ENCODE results near the gene A2ML1. TPM values are rescaled to one million over a fixed set of nuclear protein-coding genes. Genes with fewer than 3 reads are reported as not detected.

A2ML1 gene
- total and polyA plus RNA-seq, 2 of the 4 experiments (the other 2 are of a cell fraction), result not detected

DNA sequence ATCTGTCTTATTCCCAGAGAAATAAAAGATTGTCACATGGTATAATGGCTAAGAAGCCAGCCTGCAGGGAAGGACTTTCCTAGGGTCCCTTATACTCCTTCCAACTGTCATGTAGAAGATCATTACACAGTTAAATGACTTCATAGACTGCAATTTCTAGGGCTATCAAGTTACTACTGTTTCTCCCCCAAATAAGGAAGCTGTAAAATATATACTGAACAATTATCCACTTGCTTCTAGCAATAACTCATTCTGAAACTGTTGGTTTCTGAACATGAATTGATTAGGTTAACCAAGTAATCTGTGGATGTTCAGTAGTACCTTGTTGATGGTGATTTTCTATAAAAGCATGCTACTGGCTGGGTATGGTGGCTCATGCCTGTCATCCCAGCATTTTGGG is 44.6 kb downstream of the A2ML1 start:
- Histone ChIP-seq H3K4ac (ENCODE audit: low read depth, low read length) (no peak overlapping the region), H2BK120ac (ENCODE audit: low read depth, low read length) (no peak overlapping the region), H4K91ac (ENCODE audit: insufficient read depth, low read depth, low read length) (no peak overlapping the region), H2AK9ac (replicated peaks; ENCODE audit: low read depth, low read length, poor library complexity) (no peak overlapping the region), H2AFZ (replicated peaks; ENCODE audit: low read length, poor library complexity) (no peak overlapping the region), H4K8ac (ENCODE audit: low read depth in 2 of 2, low read length in 2 of 2) (no peak overlapping the region), H2BK20ac (ENCODE audit: low read depth, low read length) (no peak overlapping the region), H3K27me3 (ENCODE audit: control insufficient read depth, insufficient read depth, low read length) (no peaks in the 10 kb centered on the region), H3K23ac (ENCODE audit: low read depth, low read length) (no peak overlapping the region), H3K4me2 (ENCODE audit: low read depth, low read length) (no peak overlapping the region), H4K20me1 (ENCODE audit: insufficient read depth, low read length) (no peaks in the 10 kb centered on the region), H3K18ac (ENCODE audit: low read depth, low read length) (no peak overlapping the region), H3K79me1 (ENCODE audit: low read depth in 1 of 2, low read length in 2 of 2) (no peaks in the 10 kb centered on the region), H3K27ac (ENCODE audit: insufficient read depth, low read length) (no peak overlapping the region), H3K9ac (ENCODE audit: low read depth, low read length) (no peak overlapping the region), H3K56ac (ENCODE audit: extremely low read depth, insufficient read depth, low read length) (no peak overlapping the region), H2BK5ac (ENCODE audit: low read depth, low read length, poor library complexity, severe bottlenecking) (no peak overlapping the region), H3K9me3 (ENCODE audit: control insufficient read depth, insufficient read depth, low read length) (no peaks in the 10 kb centered on the region), H4K5ac (ENCODE audit: low read depth, low read length) (no peak overlapping the region), H3K14ac (replicated peaks; ENCODE audit: low read depth, low read length) (no peak overlapping the region), H3K4me3 (ENCODE audit: insufficient read depth, low read depth, low read length) (no peak overlapping the region), H2BK15ac (ENCODE audit: low read depth, low read length) (no peak overlapping the region), H3K36me3 (ENCODE audit: control insufficient read depth, insufficient read depth, low read length) (no peaks in the 10 kb centered on the region), H2AK5ac (ENCODE audit: low read depth, low read length) (no peak overlapping the region), H3K4me1 (ENCODE audit: control insufficient read depth, insufficient read depth, low read length) (no peaks in the 10 kb centered on the region), H3K9me1 (ENCODE audit: insufficient read depth, low read length) (no peaks in the 10 kb centered on the region)
- CTCF ChIA-PET, result no interaction called here
- in situ Hi-C loops (cut with MboI; ENCODE audit: low sequenced_read_pairs), result no loop called here
- DNase-seq (no peak), ATAC-seq (ENCODE audit: low read depth) (no peak)
- intact Hi-C loops (cut with micrococcal nuclease), result no loop called here
- TF ChIP-seq MAFK (IDR thresholded peaks at IDR 0.05; ENCODE audit: low read depth, low read length) (no peak), RCOR1 (IDR thresholded peaks at IDR 0.05; ENCODE audit: insufficient replicate concordance, low read length) (no peak), FOS (IDR thresholded peaks at IDR 0.05; ENCODE audit: low read depth, low read length) (no peak), RFX5 (IDR thresholded peaks at IDR 0.05; ENCODE audit: low read depth, low read length) (no peak), CHD1 (IDR thresholded peaks at IDR 0.05; ENCODE audit: low read depth, low read length) (no peak), SMC3 (IDR thresholded peaks at IDR 0.05; ENCODE audit: low read depth, low read length) (no peak), MXI1 (IDR thresholded peaks at IDR 0.05; ENCODE audit: borderline replicate concordance, low read depth, low read length) (no peak), CEBPB (IDR thresholded peaks at IDR 0.05; ENCODE audit: low read depth, low read length) (no peak), MAZ (IDR thresholded peaks at IDR 0.05; ENCODE audit: borderline replicate concordance, low read depth, low read length) (no peak), BHLHE40 (IDR thresholded peaks at IDR 0.05; ENCODE audit: low read depth, low read length) (no peak), RAD21 (IDR thresholded peaks at IDR 0.05; ENCODE audit: low read length) (no peak), NFE2L2 (IDR thresholded peaks at IDR 0.05; ENCODE audit: low read depth, low read length) (no peak), POLR2A (IDR thresholded peaks at IDR 0.05; ENCODE audit: low read depth, low read length) (no peak)
- TF ChIP-seq, protein P1, sequence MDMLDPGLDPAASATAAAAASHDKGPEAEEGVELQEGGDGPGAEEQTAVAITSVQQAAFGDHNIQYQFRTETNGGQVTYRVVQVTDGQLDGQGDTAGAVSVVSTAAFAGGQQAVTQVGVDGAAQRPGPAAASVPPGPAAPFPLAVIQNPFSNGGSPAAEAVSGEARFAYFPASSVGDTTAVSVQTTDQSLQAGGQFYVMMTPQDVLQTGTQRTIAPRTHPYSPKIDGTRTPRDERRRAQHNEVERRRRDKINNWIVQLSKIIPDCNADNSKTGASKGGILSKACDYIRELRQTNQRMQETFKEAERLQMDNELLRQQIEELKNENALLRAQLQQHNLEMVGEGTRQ (IDR thresholded peaks at IDR 0.05; ENCODE audit: low read depth, low read length), result no peak
- TF ChIP-seq, protein P2, sequence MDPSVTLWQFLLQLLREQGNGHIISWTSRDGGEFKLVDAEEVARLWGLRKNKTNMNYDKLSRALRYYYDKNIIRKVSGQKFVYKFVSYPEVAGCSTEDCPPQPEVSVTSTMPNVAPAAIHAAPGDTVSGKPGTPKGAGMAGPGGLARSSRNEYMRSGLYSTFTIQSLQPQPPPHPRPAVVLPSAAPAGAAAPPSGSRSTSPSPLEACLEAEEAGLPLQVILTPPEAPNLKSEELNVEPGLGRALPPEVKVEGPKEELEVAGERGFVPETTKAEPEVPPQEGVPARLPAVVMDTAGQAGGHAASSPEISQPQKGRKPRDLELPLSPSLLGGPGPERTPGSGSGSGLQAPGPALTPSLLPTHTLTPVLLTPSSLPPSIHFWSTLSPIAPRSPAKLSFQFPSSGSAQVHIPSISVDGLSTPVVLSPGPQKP (IDR thresholded peaks at IDR 0.05; ENCODE audit: borderline replicate concordance, low read depth, low read length), result no peak
- TF ChIP-seq, protein P3, sequence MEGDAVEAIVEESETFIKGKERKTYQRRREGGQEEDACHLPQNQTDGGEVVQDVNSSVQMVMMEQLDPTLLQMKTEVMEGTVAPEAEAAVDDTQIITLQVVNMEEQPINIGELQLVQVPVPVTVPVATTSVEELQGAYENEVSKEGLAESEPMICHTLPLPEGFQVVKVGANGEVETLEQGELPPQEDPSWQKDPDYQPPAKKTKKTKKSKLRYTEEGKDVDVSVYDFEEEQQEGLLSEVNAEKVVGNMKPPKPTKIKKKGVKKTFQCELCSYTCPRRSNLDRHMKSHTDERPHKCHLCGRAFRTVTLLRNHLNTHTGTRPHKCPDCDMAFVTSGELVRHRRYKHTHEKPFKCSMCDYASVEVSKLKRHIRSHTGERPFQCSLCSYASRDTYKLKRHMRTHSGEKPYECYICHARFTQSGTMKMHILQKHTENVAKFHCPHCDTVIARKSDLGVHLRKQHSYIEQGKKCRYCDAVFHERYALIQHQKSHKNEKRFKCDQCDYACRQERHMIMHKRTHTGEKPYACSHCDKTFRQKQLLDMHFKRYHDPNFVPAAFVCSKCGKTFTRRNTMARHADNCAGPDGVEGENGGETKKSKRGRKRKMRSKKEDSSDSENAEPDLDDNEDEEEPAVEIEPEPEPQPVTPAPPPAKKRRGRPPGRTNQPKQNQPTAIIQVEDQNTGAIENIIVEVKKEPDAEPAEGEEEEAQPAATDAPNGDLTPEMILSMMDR (conservative IDR thresholded peaks at IDR 0.05; ENCODE audit: low read depth, low read length), result no peak
- POLR2A ChIA-PET (ENCODE audit: unreplicated experiment), result no interaction called here
- no TSS peak for BruUV-seq (replicated peaks)
- dilution Hi-C loops (cut with HindIII; ENCODE audit: low sequenced_read_pairs, unreplicated experiment), result no loop called here
